HepG2 (cell line): ENCODE data around the gene DCDC2. TPM values are rescaled to one million over a fixed set of nuclear protein-coding genes. Genes with fewer than 3 reads are reported as not detected.

Experiments
- AGO1 ChIP-seq: fragments of 200-400 bp; formaldehyde crosslinking; IDR thresholded peaks from 2 replicates; pipeline ENCODE4 v1.6.1; 2017; ENCODE audit warnings: mild to moderate bottlenecking, low read depth, low read length, moderate library complexity; ENCODE audit not compliant: poor library complexity, severe bottlenecking
- FOXO1 ChIP-seq: sonication (generic); formaldehyde crosslinking; IDR thresholded peaks from 2 replicates; pipeline ENCODE4 v1.4.0; 2020; ENCODE audit warnings: missing genetic modification reagents
- HMG20B ChIP-seq: conservative IDR thresholded peaks from 2 replicates; pipeline ENCODE4 v1.6.1; 2016; ENCODE audit warnings: missing genetic modification reagents, missing compliant biosample characterization
- HMGA1 ChIP-seq: sonication (generic); formaldehyde crosslinking; conservative IDR thresholded peaks from 2 replicates; pipeline ENCODE4 v1.4.0; 2020; ENCODE audit warnings: missing genetic modification reagents
- HNF1B ChIP-seq: sonication (generic); formaldehyde crosslinking; IDR thresholded peaks from 2 replicates; pipeline ENCODE4 v1.5.1; 2020; ENCODE audit warnings: mild to moderate bottlenecking, moderate library complexity, missing genetic modification reagents
- HNRNPLL ChIP-seq: fragments of 200-400 bp; formaldehyde crosslinking; IDR thresholded peaks from 2 replicates; pipeline ENCODE4 v1.6.1; 2017; ENCODE audit warnings: mild to moderate bottlenecking, low read depth, low read length; ENCODE audit not compliant: poor library complexity, severe bottlenecking
- KAT7 ChIP-seq: IDR thresholded peaks from 2 replicates; pipeline ENCODE4 v1.6.1; 2018; ENCODE audit warnings: borderline replicate concordance, missing compliant biosample characterization
- KDM5A ChIP-seq: fragments of 200-600 bp; sonication (generic); IDR thresholded peaks from 2 replicates; pipeline ENCODE4 v1.7.0; 2018; ENCODE audit warnings: antibody characterized with exemption, mild to moderate bottlenecking, low read length, borderline replicate concordance
- MAX ChIP-seq: IDR thresholded peaks from 2 replicates; pipeline ENCODE4 v1.6.1; 2012; ENCODE audit warnings: inconsistent platforms
- MNT ChIP-seq: fragments of 450-650 bp; IDR thresholded peaks from 2 replicates; pipeline ENCODE4 v1.6.1; 2016
- MYPOP ChIP-seq: sonication (generic); formaldehyde crosslinking; IDR thresholded peaks from 2 replicates; pipeline ENCODE4 v1.8.1; 2023; ENCODE audit warnings: mild to moderate bottlenecking, moderate library complexity, missing genetic modification reagents
- NKX3-1 ChIP-seq: sonication (generic); formaldehyde crosslinking; IDR thresholded peaks from 2 replicates; pipeline ENCODE4 v1.5.0; 2020; ENCODE audit warnings: missing genetic modification reagents
- NR2F6 ChIP-seq, 2 experiments: IDR thresholded peaks; 2 replicates each; pipeline ENCODE4 v1.6.1; 2016; ENCODE audit warnings: antibody characterized with exemption in 1 of 2, mild to moderate bottlenecking in 1 of 2
- ONECUT2 ChIP-seq: sonication (generic); formaldehyde crosslinking; IDR thresholded peaks from 2 replicates; pipeline ENCODE4 v1.4.0; 2020; ENCODE audit warnings: missing genetic modification reagents
- SMAD3 ChIP-seq: sonication (generic); formaldehyde crosslinking; IDR thresholded peaks from 2 replicates; pipeline ENCODE4 v1.4.0; 2020; ENCODE audit warnings: missing genetic modification reagents
- TEF ChIP-seq: sonication (generic); formaldehyde crosslinking; IDR thresholded peaks from 2 replicates; pipeline ENCODE4 v1.5.0; 2020; ENCODE audit warnings: missing genetic modification reagents
- YEATS4 ChIP-seq: sonication (generic); formaldehyde crosslinking; IDR thresholded peaks from 2 replicates; pipeline ENCODE4 v1.4.0; 2020; ENCODE audit warnings: missing genetic modification reagents, borderline replicate concordance
- ZNF503 ChIP-seq: sonication (generic); formaldehyde crosslinking; IDR thresholded peaks from 2 replicates; pipeline ENCODE4 v1.4.0; 2020; ENCODE audit warnings: missing genetic modification reagents
- ZNF619 ChIP-seq: sonication (generic); formaldehyde crosslinking; IDR thresholded peaks from 2 replicates; pipeline ENCODE4 v1.4.0; 2020; ENCODE audit warnings: mild to moderate bottlenecking, missing genetic modification reagents
- ZNF709 ChIP-seq: sonication (generic); formaldehyde crosslinking; IDR thresholded peaks from 2 replicates; pipeline ENCODE4 v1.5.0; 2020; ENCODE audit warnings: mild to moderate bottlenecking, missing genetic modification reagents
- ZNF724P ChIP-seq: sonication (generic); formaldehyde crosslinking; IDR thresholded peaks from 2 replicates; pipeline ENCODE4 v1.8.0; 2022; ENCODE audit warnings: missing genetic modification reagents, borderline replicate concordance
- ZNF75D ChIP-seq: sonication (generic); formaldehyde crosslinking; IDR thresholded peaks from 2 replicates; pipeline ENCODE4 v1.8.1; 2023; ENCODE audit warnings: missing genetic modification reagents, mild to moderate bottlenecking, borderline replicate concordance
- polyA plus RNA-seq, 8 experiments: library from polyadenylated mRNA; depleted of rRNA in 3 of 8; stranded (reverse) in 7 of 8; unstranded in 1 of 8; fragments of >200 nt; fragmentation: Illumina TruSeq in 4 of 8; extraction: Trizol in 4 of 8; gene quantifications; 2 replicates each; pipeline versions ENCODE4 v1.2.1 to v1.2.3, GENCODE V29; 2011 to 2016; ENCODE audit warnings: low read depth in 4 of 8, missing spikeins in 1 of 8, mixed read lengths in 1 of 8; ENCODE audit not compliant: insufficient read depth in 1 of 8
- total RNA-seq, 5 experiments: library from RNA; depleted of rRNA; stranded (reverse); fragments of >200 nt; fragmentation: Illumina TruSeq; extraction: Trizol; gene quantifications; 2 replicates each; pipeline ENCODE4 v1.2.3, GENCODE V29; 2016; ENCODE audit warnings: low read depth in 1 of 5

The DCDC2 gene
- total and polyA plus RNA-seq, 2 of the 13 experiments (the other 11 are each of a cell fraction or from before 2014, with no cell fraction given) = 9.0 to 36.2 TPM

- TF ChIP-seq ONECUT2 (peak; percentile 88), HMGA1 (CRISPR knock-in tag) (no peak), HNRNPLL (no peak), MYPOP (peak; percentile 55; the same call in 1 of the 2 replicates), MNT (no peak), ZNF709 (CRISPR knock-in tag) (no peak), FOXO1 (CRISPR knock-in tag) (peak; percentile 76), NKX3-1 (CRISPR knock-in tag) (peak; percentile 91), KDM5A (peak; percentile 39; the same call in 1 of the 2 replicates), ZNF619 (CRISPR knock-in tag) (no peak), HNF1B (CRISPR knock-in tag) (peak; percentile 95), YEATS4 (CRISPR knock-in tag) (0 out of 2 replicates have a peak, but pooled peaks have one; percentile 31), SMAD3 (peak; percentile 91), KAT7 (0 out of 2 replicates have a peak, but pooled peaks have one; percentile 19), ZNF503 (CRISPR knock-in tag) (peak; percentile 99), ZNF75D (CRISPR knock-in tag) (no peak), HMG20B (CRISPR knock-in tag) (peak; percentile 100), NR2F6 (IDR thresholded peaks at IDR 0.05) (peak; percentile 96), NR2F6 (CRISPR knock-in tag; IDR thresholded peaks at IDR 0.05) (peak; percentile 90), ZNF724P (CRISPR knock-in tag) (no peak), AGO1 (no peak), TEF (no peak), MAX (0 out of 2 replicates have a peak, but pooled peaks have one; percentile 34)
Measured at GRCh38 chr6:24340998-24341938, 16.6 kb downstream of the DCDC2 start (continued).
